ENCODE measurements around the gene LRRC74A.
"Not testable (repeated sequence)": the region's sequence is repeated elsewhere in the genome, so short reads cannot be mapped to it uniquely, and the experiment has no call there.

LRRC74A gene

GRCh38 chr14:76894308-76894707 is 68.1 kb downstream of the LRRC74A start:
- Histone ChIP-seq H3K79me2 (no peaks in the 10 kb centered on the region), H2AFZ (peak overlapping the region; percentile 22), H3K9ac (no peak overlapping the region), H3K9me3 (ENCODE audit: control insufficient read depth, low read length) (no peaks in the 10 kb centered on the region), H3K4me2 (ENCODE audit: low read length) (no peak overlapping the region), H3K4me3 (ENCODE audit: low read depth, low read length) (no peak overlapping the region), H3K36me3 (ENCODE audit: control insufficient read depth, insufficient read depth, low read length) (no peaks in the 10 kb centered on the region), H3K4me1 (no peaks in the 10 kb centered on the region), H3K27me3 (ENCODE audit: control insufficient read depth, insufficient read depth, low read length) (no peaks in the 10 kb centered on the region), H3K27ac (no peak overlapping the region)
- no peak for TF ChIP-seq CTCF (IDR thresholded peaks at IDR 0.05)

GRCh38 chr14:76898006-76898405 is 71.8 kb downstream of the LRRC74A start:
- not testable (repeated sequence) for H3K4me3 ChIP-seq (ENCODE audit: low read depth, low read length); H3K27ac ChIP-seq; H3K36me3 ChIP-seq (ENCODE audit: control insufficient read depth, insufficient read depth, low read length); H3K27me3 ChIP-seq (ENCODE audit: control insufficient read depth, insufficient read depth, low read length); H3K4me1 ChIP-seq; H2AFZ ChIP-seq; H3K9me3 ChIP-seq (ENCODE audit: control insufficient read depth, low read length); H3K79me2 ChIP-seq; H3K9ac ChIP-seq; H3K4me2 ChIP-seq (ENCODE audit: low read length)

DNA sequence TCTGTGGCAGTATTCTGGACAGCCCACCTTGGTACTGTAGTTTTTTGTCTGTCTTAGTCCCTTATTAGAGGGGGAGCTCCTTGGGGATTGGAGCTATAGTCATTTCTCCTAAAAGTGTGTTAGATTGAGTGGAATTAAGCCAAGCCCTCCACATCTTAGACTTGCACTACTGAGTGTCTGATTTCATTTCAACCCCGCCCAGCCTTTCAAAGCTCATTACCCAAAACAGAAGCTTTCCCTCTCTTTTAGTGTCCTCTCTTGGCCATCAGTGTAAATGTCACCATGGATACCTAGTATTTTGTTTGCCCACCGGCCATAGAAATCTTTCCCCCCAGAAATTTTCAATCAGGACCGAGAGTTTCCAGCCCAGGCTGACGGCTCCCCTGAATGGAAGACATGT is 74.5 kb downstream of the LRRC74A start:
- no peaks in the 10 kb centered on the region for H3K4me1 ChIP-seq
- H3K9ac ChIP-seq = no peak overlapping the region
- no peak overlapping the region for H2AFZ ChIP-seq
- H3K9me3 ChIP-seq (ENCODE audit: control insufficient read depth, low read length) = no peaks in the 10 kb centered on the region
- H3K27me3 ChIP-seq (ENCODE audit: control insufficient read depth, insufficient read depth, low read length) = no peaks in the 10 kb centered on the region
- H3K27ac ChIP-seq = no peak overlapping the region
- TF ChIP-seq CTCF (IDR thresholded peaks at IDR 0.05) = no peak
- H3K4me3 ChIP-seq (ENCODE audit: low read depth, low read length) = no peak overlapping the region
- H3K79me2 ChIP-seq = no peaks in the 10 kb centered on the region
- H3K36me3 ChIP-seq (ENCODE audit: control insufficient read depth, insufficient read depth, low read length) = no peaks in the 10 kb centered on the region
- H3K4me2 ChIP-seq (ENCODE audit: low read length) = no peak overlapping the region

DNA sequence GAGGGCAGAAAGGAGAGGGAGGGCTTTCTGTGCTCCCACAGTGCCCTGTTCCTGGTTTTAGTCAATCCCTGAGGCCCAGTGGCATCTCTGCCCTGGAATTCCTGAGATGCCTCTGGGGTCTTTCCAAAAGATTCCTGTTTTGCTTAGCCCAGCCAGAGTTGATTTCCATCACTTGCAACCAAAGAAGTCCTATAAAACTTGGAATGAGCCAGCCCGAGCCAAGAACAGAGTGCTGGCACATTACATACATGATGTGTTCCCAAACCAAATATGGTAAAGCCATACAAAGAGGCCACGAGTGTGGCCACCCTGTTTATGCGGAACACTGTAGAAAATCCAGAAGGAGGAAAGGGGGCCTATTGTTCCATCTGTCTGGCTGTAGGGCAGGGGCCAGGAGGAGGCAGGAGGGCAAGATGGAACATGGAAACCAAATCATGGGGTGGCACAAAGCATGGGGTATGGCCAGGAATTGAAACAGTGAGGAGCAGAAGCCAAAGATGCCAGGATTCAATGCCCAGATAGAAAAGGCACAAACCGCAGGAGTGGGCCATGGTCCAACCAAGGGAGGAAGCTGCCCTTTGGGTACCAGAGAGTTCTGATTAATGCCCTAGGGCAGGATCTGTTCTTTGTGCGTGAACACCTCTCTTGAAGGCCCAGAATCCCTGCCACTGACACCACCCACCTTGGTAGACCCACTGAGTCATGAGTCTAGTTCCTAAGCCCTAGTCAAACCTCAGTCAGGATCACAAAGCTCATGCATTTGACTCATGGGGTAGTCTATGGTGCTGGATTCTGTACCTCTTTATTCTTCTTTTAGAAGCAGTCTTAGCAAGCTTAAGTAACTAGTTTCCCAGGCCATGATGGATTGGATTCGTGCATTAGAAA is 75.2 kb downstream of the LRRC74A start:
- Histone ChIP-seq H2AFZ (no peak overlapping the region), H3K36me3 (ENCODE audit: control insufficient read depth, insufficient read depth, low read length) (no peaks in the 10 kb centered on the region), H3K27me3 (ENCODE audit: control insufficient read depth, insufficient read depth, low read length) (no peaks in the 10 kb centered on the region), H3K4me3 (ENCODE audit: low read depth, low read length) (no peak overlapping the region), H3K9me3 (ENCODE audit: control insufficient read depth, low read length) (no peaks in the 10 kb centered on the region), H3K79me2 (no peaks in the 10 kb centered on the region), H3K4me1 (no peaks in the 10 kb centered on the region), H3K9ac (no peak overlapping the region), H3K4me2 (ENCODE audit: low read length) (no peak overlapping the region), H3K27ac (no peak overlapping the region)
- no peak for TF ChIP-seq CTCF (IDR thresholded peaks at IDR 0.05)

- Histone ChIP-seq H3K36me3 (ENCODE audit: control insufficient read depth, insufficient read depth, low read length) (no peaks in the 10 kb centered on the region), H3K27ac (no peak overlapping the region), H3K27me3 (ENCODE audit: control insufficient read depth, insufficient read depth, low read length) (no peaks in the 10 kb centered on the region), H2AFZ (no peak overlapping the region), H3K9ac (no peak overlapping the region), H3K79me2 (no peaks in the 10 kb centered on the region), H3K4me3 (ENCODE audit: low read depth, low read length) (no peak overlapping the region), H3K9me3 (ENCODE audit: control insufficient read depth, low read length) (no peaks in the 10 kb centered on the region), H3K4me2 (ENCODE audit: low read length) (no peak overlapping the region), H3K4me1 (no peaks in the 10 kb centered on the region)
- TF ChIP-seq CTCF (IDR thresholded peaks at IDR 0.05) = no peak
Measured at GRCh38 chr14:76902591-76902990, 76.4 kb downstream of the LRRC74A start.
